ENCODE data around the gene WWC2. TPM values are rescaled to one million over a fixed set of nuclear protein-coding genes. Genes with fewer than 3 reads are reported as not detected.

Gene WWC2
- total RNA-seq, 4 donors from 2014 or later: 26.9 to 45.9 (median 41.4) TPM

DNA sequence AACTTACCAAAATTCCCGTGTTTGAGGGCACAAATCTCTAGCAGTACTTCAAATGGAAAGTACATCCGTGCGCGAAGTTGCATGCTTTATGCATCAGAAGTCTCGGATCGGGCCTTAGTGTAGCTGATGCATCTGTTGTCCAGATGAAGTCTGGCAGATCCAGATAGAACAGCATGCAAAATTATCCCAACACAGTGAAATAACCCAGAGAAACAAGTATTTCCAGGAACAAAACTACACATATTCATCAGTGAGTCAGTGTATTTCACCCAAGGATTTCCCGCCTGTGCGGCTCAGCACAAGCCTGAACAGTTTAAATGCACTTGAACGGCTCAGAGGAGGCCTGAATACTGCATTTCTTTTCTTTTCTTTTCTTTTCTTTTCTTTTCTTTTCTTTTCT is 250.6 kb downstream of the WWC2 start:
- Histone ChIP-seq H3K4me3 (no peak overlapping the region), H3K4me1 (no peaks in the 10 kb centered on the region), H3K27me3 (no peaks in the 10 kb centered on the region), H3K9me3 (no peaks in the 10 kb centered on the region), H3K36me3 (no peaks in the 10 kb centered on the region), H3K27ac (no peak overlapping the region)
- TF ChIP-seq POLR2A (IDR thresholded peaks at IDR 0.05): no peak
- intact Hi-C loops (cut with DNase I; ENCODE audit: low total_unique reads): no loop called here
- no peak for DNase-seq

DNA sequence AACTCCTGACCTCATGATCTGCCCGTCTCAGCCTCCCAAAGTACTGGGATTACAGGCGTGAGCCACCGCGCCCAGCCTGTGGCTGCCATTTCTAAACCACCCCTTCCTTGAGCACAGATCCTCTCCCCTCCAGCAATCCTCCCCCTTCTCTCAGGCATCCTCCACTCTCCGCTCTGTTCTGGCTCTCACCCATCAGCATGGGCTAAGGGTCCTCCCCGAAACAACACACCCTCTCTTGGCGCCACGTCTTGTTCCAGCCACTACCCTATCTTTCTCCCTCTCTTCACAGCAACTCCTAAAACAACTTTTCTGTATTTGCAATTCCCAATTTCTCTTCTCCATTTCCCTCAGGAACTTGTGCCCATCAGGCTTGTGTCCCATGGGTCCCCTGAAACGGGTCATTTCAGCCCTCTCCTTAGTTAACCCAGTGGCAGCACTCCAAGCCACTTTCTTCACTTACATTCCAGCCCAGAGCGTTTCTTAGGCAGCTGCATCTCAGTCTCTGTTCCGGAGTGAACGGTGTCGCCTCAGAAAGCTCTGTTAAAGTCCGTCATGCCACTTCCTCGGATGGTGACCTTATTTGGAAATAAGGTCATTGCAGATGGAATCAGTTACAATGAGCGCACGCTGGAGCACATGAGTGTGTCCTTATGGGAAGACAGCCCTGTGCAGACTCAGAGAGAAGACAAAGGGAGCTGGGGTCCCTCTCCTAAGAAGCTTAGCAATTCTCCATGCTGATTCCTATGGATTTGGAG is 251.4 kb downstream of the WWC2 start:
- no peaks in the 10 kb centered on the region for H3K4me1 ChIP-seq
- no peak for DNase-seq
- TF ChIP-seq POLR2A (IDR thresholded peaks at IDR 0.05): no peak
- TF ChIP-seq, protein P1, sequence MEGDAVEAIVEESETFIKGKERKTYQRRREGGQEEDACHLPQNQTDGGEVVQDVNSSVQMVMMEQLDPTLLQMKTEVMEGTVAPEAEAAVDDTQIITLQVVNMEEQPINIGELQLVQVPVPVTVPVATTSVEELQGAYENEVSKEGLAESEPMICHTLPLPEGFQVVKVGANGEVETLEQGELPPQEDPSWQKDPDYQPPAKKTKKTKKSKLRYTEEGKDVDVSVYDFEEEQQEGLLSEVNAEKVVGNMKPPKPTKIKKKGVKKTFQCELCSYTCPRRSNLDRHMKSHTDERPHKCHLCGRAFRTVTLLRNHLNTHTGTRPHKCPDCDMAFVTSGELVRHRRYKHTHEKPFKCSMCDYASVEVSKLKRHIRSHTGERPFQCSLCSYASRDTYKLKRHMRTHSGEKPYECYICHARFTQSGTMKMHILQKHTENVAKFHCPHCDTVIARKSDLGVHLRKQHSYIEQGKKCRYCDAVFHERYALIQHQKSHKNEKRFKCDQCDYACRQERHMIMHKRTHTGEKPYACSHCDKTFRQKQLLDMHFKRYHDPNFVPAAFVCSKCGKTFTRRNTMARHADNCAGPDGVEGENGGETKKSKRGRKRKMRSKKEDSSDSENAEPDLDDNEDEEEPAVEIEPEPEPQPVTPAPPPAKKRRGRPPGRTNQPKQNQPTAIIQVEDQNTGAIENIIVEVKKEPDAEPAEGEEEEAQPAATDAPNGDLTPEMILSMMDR (IDR thresholded peaks at IDR 0.05): no peak
- H3K27me3 ChIP-seq: no peaks in the 10 kb centered on the region
- no peak overlapping the region for H3K27ac ChIP-seq
- no peaks in the 10 kb centered on the region for H3K36me3 ChIP-seq
- H3K4me3 ChIP-seq: no peak overlapping the region
- H3K9me3 ChIP-seq: no peaks in the 10 kb centered on the region
- intact Hi-C loops (cut with DNase I; ENCODE audit: low total_unique reads): no loop called here

DNA sequence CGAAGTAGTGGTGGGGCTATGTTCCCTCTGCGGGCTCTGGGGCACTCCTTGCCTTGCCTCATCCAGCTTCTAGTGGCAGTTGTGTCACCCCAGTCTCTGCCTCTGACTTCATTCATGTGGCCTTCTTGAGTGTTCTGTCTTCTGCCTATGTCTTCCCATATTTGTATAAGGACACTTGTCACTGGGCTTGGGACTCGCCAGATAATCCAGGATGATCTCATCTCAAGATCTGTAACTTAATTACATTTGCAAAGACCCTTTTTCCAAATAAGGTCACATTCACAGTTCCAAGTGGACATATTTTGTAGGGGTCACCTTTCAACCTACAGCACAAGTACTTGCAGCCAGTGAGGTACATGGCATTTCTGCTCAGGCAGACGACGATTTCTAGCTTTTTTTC is 253.5 kb downstream of the WWC2 start:
- Histone ChIP-seq H3K4me3 (no peak overlapping the region), H3K9me3 (no peaks in the 10 kb centered on the region), H3K4me1 (no peaks in the 10 kb centered on the region), H3K27me3 (no peaks in the 10 kb centered on the region), H3K36me3 (no peaks in the 10 kb centered on the region), H3K27ac (no peak overlapping the region)
- TF ChIP-seq, protein P1 (IDR thresholded peaks at IDR 0.05): no peak
- TF ChIP-seq POLR2A (IDR thresholded peaks at IDR 0.05): no peak
- no peak for DNase-seq
- intact Hi-C loops (cut with DNase I; ENCODE audit: low total_unique reads): no loop called here

DNA sequence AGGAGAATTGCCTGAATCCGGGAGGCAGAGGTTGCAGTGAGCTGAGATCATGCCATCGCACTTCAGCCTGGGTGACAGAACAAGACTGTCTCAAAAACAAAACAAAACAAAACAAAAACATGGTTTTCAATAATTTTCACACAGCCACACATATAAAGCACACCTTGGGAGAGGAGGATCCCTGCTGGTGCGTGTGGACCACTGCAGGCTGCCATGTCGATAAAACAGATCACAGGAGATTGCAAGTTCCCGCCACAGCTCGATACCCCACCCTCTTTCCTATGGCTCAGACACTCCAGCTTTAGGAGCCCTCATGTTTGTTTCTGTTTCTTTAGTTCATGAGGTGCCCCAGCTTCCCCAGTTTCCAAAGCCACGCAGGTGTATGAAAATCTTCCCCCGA is 254.5 kb downstream of the WWC2 start:
- Histone ChIP-seq H3K4me1 (no peaks in the 10 kb centered on the region), H3K4me3 (no peak overlapping the region), H3K9me3 (no peaks in the 10 kb centered on the region), H3K36me3 (no peaks in the 10 kb centered on the region), H3K27me3 (no peaks in the 10 kb centered on the region), H3K27ac (no peak overlapping the region)
- intact Hi-C loops (cut with DNase I; ENCODE audit: low total_unique reads): no loop called here
- no peak for DNase-seq
- TF ChIP-seq POLR2A (IDR thresholded peaks at IDR 0.05): no peak
- TF ChIP-seq, protein P1 (IDR thresholded peaks at IDR 0.05): no peak

DNA sequence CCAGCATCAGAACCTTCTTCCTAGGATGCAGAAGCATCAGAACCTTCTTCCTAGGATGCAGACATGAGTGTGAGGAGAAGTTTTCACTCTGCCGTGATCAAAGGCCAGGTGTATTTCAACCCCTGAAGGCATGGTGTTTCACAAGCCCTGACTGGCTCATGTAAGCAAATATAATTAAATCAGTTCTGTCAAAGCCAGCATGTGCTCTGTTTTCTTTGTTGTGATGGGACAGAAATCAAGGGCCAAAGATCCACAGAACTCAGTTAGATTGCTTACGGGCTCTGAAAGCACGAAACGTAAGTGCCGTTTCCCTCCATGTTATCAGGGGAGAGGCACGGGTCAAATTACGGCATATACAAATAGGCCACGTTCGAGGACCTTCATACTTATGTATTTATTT is 255.2 kb downstream of the WWC2 start:
- Histone ChIP-seq H3K27me3 (no peaks in the 10 kb centered on the region), H3K27ac (no peak overlapping the region), H3K36me3 (no peaks in the 10 kb centered on the region), H3K9me3 (no peaks in the 10 kb centered on the region), H3K4me3 (no peak overlapping the region), H3K4me1 (no peaks in the 10 kb centered on the region)
- intact Hi-C loops (cut with DNase I; ENCODE audit: low total_unique reads): no loop called here
- no peak for DNase-seq
- TF ChIP-seq, protein P1 (IDR thresholded peaks at IDR 0.05): no peak
- TF ChIP-seq POLR2A (IDR thresholded peaks at IDR 0.05): no peak

All from uterus (tissue), 4 donors.